Breast epithelium (tissue), 3 donors: Measurements from ENCODE around the gene SOS2.

Experiments
- POLR2A ChIP-seq: fragments of 450-650 bp; IDR thresholded peaks from one replicate; pipeline ENCODE4 v1.6.1; 2016; ENCODE audit warnings: antibody characterized with exemption, mild to moderate bottlenecking, moderate library complexity
- TF ChIP-seq, protein P1 (sequence below), 3 donors: fragments of 450-650 bp; IDR thresholded peaks; one replicate each; pipeline ENCODE4 v1.5.1; 2016 to 2017; ENCODE audit warnings: antibody characterized with exemption in 3 of 3, mild to moderate bottlenecking in 3 of 3, moderate library complexity in 3 of 3

DNA sequence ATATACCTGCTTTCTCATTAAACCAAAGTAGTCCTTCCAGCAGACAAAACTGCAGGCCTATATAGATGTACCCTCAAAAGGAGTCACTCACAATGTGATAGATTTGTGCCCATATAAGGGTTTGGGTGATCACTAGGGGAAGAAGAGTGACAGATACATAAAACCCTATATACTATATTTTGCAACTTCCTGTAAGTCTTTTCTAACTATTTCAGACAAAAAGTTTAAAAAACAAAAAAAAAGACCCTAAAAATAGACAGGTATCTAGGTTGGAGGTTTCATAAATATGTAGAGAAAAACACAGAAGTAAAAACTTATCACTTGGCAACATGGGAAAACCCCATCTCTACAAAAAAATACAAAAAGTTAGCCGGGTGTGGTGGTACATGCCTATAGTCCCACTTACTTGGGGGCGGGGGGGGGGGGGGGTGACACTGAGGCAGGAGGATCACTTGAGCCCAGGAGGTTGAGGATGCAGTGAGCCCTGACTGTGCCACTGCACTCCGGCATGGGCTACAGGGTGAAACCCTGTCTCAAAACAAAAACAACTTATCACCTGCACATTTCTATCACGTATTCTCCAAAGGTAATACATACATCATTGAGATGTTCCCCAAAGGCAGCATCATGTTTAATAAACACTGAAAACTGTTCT is 117.9 kb downstream of the SOS2 start:
- TF ChIP-seq, protein P1, sequence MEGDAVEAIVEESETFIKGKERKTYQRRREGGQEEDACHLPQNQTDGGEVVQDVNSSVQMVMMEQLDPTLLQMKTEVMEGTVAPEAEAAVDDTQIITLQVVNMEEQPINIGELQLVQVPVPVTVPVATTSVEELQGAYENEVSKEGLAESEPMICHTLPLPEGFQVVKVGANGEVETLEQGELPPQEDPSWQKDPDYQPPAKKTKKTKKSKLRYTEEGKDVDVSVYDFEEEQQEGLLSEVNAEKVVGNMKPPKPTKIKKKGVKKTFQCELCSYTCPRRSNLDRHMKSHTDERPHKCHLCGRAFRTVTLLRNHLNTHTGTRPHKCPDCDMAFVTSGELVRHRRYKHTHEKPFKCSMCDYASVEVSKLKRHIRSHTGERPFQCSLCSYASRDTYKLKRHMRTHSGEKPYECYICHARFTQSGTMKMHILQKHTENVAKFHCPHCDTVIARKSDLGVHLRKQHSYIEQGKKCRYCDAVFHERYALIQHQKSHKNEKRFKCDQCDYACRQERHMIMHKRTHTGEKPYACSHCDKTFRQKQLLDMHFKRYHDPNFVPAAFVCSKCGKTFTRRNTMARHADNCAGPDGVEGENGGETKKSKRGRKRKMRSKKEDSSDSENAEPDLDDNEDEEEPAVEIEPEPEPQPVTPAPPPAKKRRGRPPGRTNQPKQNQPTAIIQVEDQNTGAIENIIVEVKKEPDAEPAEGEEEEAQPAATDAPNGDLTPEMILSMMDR (IDR thresholded peaks at IDR 0.05) = no peak
- no peak for TF ChIP-seq POLR2A
